ENCODE results near the gene GPR146.

GRCh38 chr7:997404-998395 is 46.6 kb upstream of the GPR146 start:
- TF ChIP-seq KDM1A (IDR thresholded peaks at IDR 0.05; ENCODE audit: borderline replicate concordance, low read length) (no peak), FOSL1 (IDR thresholded peaks at IDR 0.05; ENCODE audit: insufficient read depth, low read depth, low read length) (no peak), RFX5 (IDR thresholded peaks at IDR 0.05; ENCODE audit: borderline replicate concordance, low read depth, low read length) (no peak), ZNF274 (IDR thresholded peaks at IDR 0.05; ENCODE audit: borderline replicate concordance, extremely low read depth, low read length) (no peak), POLR2A (IDR thresholded peaks at IDR 0.05; ENCODE audit: control extremely low read depth in 1 of 2, low read depth in 2 of 2, low read length in 2 of 2) (no peak), YY1 (IDR thresholded peaks at IDR 0.05; ENCODE audit: low read depth, low read length) (no peak), GABPA (IDR thresholded peaks at IDR 0.05; ENCODE audit: borderline replicate concordance, insufficient read depth, low read length) (0 out of 2 replicates have a peak, but pooled peaks have one; percentile 58), EP300 (IDR thresholded peaks at IDR 0.05; ENCODE audit: borderline replicate concordance in 1 of 2, low read depth in 2 of 2, low read length in 2 of 2) (no peak), BRCA1 (IDR thresholded peaks at IDR 0.05; ENCODE audit: low read depth, low read length) (no peak), CTCF (IDR thresholded peaks at IDR 0.05; ENCODE audit: control extremely low read depth in 1 of 3, insufficient read depth in 1 of 3, low read depth in 1 of 3, low read length in 3 of 3) (peak in 2 of 3 experiments; percentile 29 to 33; a peak in 2 of 4 replicates), SIN3A (conservative IDR thresholded peaks at IDR 0.05 in 1 of 2, IDR thresholded peaks at IDR 0.05 in 1 of 2; ENCODE audit: low read depth in 1 of 2, low read length in 2 of 2) (no peak), TEAD4 (IDR thresholded peaks at IDR 0.05; ENCODE audit: low read depth, low read length) (no peak), POLR2AphosphoS5 (IDR thresholded peaks at IDR 0.05; ENCODE audit: low read depth, low read length) (no peak), GTF2F1 (IDR thresholded peaks at IDR 0.05; ENCODE audit: borderline replicate concordance, low read depth, low read length) (no peak)

Measured in H1 (cell line).